HCT116 (cell line): ENCODE data around the gene TRH.

Experiments
- ATF3 ChIP-seq: IDR thresholded peaks from 2 replicates; pipeline ENCODE4 v1.6.1; 2012
- EZH2 ChIP-seq: fragments of 200-600 bp; sonication (generic); IDR thresholded peaks from 2 replicates; pipeline ENCODE4 v1.6.1; 2017; ENCODE audit warnings: antibody characterized with exemption, mixed run types
- POLR2A ChIP-seq: IDR thresholded peaks from 2 replicates; pipeline ENCODE4 v1.7.0; 2011; ENCODE audit warnings: borderline replicate concordance; ENCODE audit not compliant: insufficient read depth, insufficient read length; ENCODE audit errors: extremely low read depth
- POLR2AphosphoS5 ChIP-seq: IDR thresholded peaks from 2 replicates; pipeline ENCODE4 v1.6.1; 2011; ENCODE audit warnings: mild to moderate bottlenecking, low read depth, low read length, moderate library complexity
- TF ChIP-seq, protein P1 (sequence below), 3 experiments: fragments of 200-600 bp in 1 of 3; sonication (generic) in 1 of 3; IDR thresholded peaks in 2 of 3; conservative IDR thresholded peaks in 1 of 3; 2 replicates each; pipeline ENCODE4 v1.5.1; 2012 to 2017; ENCODE audit warnings: low read depth in 2 of 3, low read length in 2 of 3, antibody characterized with exemption in 1 of 3, borderline replicate concordance in 1 of 3, control low read depth in 1 of 3, mild to moderate bottlenecking in 1 of 3, mixed read lengths in 1 of 3, mixed run types in 1 of 3, moderate library complexity in 1 of 3; ENCODE audit not compliant: insufficient read depth in 1 of 3

- no peak for TF ChIP-seq POLR2AphosphoS5
- TF ChIP-seq, protein P1, sequence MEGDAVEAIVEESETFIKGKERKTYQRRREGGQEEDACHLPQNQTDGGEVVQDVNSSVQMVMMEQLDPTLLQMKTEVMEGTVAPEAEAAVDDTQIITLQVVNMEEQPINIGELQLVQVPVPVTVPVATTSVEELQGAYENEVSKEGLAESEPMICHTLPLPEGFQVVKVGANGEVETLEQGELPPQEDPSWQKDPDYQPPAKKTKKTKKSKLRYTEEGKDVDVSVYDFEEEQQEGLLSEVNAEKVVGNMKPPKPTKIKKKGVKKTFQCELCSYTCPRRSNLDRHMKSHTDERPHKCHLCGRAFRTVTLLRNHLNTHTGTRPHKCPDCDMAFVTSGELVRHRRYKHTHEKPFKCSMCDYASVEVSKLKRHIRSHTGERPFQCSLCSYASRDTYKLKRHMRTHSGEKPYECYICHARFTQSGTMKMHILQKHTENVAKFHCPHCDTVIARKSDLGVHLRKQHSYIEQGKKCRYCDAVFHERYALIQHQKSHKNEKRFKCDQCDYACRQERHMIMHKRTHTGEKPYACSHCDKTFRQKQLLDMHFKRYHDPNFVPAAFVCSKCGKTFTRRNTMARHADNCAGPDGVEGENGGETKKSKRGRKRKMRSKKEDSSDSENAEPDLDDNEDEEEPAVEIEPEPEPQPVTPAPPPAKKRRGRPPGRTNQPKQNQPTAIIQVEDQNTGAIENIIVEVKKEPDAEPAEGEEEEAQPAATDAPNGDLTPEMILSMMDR (IDR thresholded peaks at IDR 0.05 in 2 of 3, conservative IDR thresholded peaks at IDR 0.05 in 1 of 3; ENCODE audit: borderline replicate concordance in 1 of 3, insufficient read depth in 1 of 3, low read depth in 2 of 3, low read length in 2 of 3) = no peak
- TF ChIP-seq EZH2 = no peak
- no peak for TF ChIP-seq POLR2A
- no peak for TF ChIP-seq ATF3
These were observed 7.6 kb upstream of the TRH start for GRCh38 chr3:129966876-129967275.
